Measurements from ENCODE around the gene RPS23. TPM values are rescaled to one million over a fixed set of nuclear protein-coding genes. Genes with fewer than 3 reads are reported as not detected.

The RPS23 gene
- total RNA-seq: 4,680 TPM

DNA sequence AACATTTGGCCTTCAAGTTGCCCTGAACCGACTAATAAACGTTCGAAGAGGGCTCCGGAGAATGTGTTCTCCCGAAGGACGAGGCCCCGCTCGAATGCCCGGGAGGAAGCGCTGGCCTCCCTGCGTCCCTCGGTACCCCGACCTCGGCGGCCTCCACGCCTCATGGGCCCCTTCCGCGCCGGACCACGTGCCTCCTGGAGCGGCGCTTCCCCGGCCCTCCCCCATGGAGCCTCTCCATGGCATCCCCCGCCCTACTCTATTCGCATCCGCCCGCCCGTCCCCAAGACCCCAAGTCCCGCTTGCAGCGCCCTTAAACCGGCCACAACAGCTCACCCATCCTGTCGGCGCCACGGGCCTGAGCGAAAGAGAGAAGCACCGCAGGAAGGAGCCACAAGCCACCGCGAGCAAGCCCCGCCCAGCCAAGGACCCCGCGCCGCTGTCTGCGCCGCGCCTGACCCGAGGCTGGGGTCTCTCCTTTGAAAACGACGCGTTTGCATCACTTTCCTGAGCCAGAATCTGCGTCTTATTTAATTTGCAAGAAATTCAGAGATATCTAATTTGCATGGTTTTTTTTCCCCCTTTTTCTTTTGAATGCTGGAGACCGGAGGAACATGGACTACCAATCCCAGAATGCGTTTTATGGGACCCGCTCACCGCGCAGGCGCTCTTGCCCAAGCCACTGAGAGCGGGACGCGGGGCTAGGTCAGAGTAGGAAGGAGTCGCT, at the start of gene RPS23:
RPS23 (minus strand) TSS at position 368 of the 724 bp plus-strand sequence; CDS start at position 337, 31 bp downstream.
- FAIRE-seq: no peak
- DNase-seq (ENCODE audit: low spot score in 2 of 2): peak; percentile 70 to 71

DNA sequence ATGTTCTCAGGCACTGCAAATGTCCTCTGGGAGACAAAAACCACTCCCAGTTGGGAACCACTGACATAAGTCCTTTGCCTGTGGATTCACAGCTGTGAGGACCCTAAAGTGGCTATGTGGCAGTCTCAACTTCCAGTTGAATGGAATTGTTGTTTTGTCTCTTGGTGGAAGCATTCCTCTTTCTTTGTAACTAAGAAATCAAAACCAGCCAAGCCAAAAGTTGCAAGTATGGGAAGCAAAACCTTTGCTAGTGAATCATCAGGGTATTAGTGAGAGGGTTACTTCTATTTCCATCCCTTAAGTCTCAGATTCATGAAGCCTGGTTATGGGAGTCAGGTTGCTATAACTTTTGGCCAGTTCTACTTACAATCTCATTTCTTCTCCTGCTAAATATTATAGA, 49.8 kb upstream of the RPS23 start:
- FAIRE-seq (no peak), DNase-seq (ENCODE audit: low spot score in 2 of 2) (no peak)

DNA sequence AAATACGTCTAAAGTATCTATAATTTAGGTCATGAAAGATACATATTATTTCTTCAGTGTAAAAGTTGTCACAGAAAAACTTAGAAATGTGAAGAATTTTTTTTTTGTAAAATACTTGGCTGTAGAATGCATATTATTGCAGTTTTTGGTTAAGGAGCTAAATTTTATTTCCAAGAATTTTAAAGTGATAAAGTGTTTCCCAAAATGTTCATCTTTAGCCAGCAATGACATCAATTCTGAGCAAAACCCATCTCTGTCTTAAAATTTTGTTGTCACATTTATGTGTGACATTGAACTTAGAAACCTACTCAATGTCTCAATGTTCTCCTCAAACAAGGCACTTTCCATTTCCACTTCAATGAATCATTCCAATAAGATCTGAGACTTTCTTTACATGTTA, 47.8 kb upstream of the RPS23 start:
- FAIRE-seq: no peak
- DNase-seq (ENCODE audit: low spot score in 2 of 2): no peak

DNA sequence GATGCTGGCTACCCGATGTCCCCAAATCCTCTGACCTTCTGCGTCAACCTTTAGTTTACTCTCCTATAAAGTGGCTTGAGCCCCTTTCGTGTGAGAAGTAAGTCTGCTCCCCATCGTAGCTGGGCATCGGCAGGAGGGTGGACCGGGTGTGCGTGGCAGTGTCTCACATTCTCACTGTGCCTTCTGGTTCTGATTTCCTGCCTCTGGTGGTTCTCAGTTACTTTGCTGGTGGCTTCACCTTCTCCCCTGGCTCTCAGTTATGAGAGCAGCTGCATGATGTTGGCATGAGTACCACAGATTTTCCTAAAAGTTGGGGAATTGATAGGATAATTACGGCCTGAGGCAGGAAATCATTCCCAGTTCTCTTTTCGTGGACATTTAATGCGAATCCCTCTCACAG, 47.0 kb upstream of the RPS23 start:
- no peak for DNase-seq (ENCODE audit: low spot score in 2 of 2)
- no peak for FAIRE-seq

DNA sequence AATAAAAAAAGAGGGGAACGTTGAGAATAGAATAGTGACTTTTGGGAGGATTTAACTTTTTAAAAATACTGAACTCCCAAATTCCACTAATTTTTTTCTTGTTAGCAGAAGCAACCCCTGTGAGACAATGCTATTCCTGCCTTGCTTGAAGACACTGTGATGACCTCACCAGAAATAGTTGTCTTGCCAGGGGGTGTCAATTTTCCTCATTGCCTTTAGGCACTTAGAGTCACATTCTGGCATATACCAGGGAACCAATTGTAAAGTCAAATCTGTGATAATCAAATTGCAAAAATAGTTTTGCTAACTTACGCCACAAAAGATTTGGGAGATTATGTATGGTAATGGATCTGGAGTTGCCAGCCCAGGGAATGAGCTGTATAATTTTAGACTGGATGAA, 42.8 kb upstream of the RPS23 start:
- no peak for DNase-seq (ENCODE audit: low spot score in 2 of 2)

DNA sequence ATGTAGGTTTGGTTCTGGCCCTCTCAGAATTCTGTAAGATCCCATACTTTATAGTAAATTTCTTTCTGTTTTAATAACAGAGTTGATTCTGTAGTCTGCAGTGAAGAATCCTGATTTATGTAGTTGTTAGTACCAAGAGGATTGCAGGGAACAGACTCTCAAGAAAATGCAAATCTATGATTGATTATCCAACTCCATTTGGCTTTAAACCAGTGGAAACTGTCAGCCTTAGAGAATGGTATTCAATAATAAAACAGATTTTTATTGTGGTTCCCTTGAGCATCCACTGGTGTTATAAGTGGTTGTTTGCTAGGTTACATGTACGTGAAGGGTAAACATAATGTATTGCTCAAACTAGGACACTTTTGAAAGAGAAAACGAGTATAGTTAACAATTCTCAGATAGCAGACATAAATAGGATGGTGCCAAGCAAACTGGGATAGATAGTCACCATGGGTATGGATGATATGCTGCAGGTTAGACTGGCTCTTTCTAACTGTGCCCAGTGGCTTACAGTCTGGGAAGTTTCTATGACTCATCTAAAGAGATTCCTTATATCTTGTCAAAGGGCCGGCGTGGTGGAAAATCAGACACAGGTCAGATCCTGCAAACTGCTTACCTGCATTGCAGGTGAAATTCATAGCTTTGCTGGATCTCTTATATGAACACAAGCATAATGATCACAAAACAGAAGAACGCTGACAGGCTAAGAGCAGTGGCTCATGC, 41.7 kb upstream of the RPS23 start:
- DNase-seq (ENCODE audit: low spot score in 2 of 2) (no peak), FAIRE-seq (no peak)

More for the DNA sequence above, 42.8 kb upstream of the RPS23 start:
- FAIRE-seq: no peak

DNA sequence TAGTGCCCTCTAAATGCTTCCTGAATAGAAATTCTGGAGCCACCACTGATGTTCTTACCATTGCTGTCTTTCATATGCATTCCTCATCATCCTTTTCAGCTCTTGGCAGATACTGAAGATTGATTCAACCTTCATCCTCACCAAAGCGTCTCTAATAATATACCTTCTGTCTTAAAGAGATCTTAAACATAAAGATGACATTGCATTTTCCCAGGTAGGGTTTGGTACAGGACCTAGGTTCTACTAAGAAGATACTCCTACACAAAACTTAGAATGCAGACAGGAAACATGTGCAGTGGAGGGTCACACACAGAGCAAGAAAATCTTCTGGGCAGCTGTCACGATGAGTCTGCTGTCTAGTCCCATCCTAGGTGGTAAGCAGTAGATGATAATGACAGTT, 41.0 kb upstream of the RPS23 start:
- no peak for FAIRE-seq

DNA sequence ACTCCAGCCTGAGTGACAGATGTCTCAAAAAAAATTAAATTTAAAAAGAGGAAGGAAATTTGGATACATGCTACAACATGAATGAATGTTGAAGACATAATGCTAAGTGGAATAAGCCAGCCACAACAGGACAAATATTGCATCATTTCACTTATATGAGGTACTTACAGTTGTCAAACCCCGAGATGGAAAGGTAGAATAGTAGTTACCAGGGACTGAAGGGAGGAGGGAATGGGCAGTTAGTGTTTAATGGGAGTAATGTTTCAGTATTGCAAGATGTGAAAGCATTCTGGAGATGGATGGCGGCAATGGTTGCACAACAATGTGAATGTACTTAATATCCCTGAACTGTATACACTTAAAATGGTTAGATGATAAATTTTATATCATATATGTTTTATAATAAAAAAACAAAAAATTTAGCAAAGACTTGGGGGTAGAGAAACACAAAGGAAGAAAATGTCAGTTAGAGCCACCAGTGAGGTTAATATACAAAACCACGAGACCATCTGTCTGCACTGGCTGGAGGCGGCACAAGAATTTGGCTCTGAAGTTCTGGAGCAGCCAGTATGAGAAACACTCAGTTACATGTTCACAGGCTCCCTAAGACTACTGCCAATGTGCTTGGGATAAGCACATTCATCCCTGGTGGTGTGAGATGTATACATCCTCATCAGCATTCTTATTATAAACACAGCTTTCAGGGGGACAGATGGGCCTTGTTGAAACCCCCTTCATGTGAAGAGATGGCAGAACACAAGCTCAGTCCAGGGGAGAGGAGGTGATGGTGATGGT, 37.0 kb upstream of the RPS23 start:
- no peak for FAIRE-seq
- DNase-seq (ENCODE audit: low spot score in 2 of 2): no peak

More for the DNA sequence above, 41.0 kb upstream of the RPS23 start:
- DNase-seq (ENCODE audit: low spot score in 2 of 2): no peak

DNA sequence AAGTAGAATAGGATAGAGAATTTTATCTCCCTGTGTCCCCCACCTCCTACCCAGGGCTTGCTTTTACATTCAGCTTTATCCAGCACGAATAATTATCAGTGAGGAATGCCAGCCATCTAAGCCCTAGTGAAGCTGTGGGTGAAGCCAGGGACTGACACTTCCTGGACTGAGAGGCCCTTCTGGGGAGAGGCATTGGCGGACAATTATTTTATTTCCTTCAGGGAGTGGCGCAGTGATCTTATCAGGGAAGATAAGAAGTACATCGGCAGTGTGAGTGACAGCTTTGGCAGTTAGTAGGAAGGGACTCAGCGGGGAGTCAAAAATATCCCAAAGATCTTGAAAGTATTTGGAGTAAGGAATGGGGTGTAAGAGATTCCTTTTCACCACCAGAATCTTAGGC, 34.9 kb upstream of the RPS23 start:
- DNase-seq (ENCODE audit: low spot score in 2 of 2) (no peak), FAIRE-seq (no peak)

DNA sequence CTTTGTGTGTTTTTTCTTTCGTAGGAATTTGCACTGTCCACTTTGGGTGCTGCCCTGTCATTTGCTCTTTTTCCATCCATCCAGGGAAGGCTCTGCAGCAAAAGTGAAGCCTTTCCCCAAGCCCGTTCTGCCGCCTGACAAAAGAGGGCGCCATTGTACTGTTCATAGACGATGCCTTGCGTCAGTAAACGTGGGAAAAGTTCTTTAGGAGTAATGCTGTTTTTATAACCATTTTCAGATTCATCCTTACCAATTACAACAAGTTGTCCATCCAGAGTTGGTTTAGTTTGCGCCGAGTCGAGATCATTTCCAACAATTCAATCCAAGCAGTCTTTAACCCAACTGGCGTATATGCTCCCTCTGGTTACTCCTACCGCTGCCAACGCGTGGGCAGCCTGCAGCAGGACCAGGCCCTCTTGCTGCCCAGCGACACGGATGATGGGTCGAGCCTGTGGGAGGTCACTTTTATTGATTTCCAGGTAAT, 34.3 kb upstream of the RPS23 start:
- DNase-seq (ENCODE audit: low spot score in 2 of 2) (peak; percentile 14 to 56), FAIRE-seq (peak; percentile 33)

DNA sequence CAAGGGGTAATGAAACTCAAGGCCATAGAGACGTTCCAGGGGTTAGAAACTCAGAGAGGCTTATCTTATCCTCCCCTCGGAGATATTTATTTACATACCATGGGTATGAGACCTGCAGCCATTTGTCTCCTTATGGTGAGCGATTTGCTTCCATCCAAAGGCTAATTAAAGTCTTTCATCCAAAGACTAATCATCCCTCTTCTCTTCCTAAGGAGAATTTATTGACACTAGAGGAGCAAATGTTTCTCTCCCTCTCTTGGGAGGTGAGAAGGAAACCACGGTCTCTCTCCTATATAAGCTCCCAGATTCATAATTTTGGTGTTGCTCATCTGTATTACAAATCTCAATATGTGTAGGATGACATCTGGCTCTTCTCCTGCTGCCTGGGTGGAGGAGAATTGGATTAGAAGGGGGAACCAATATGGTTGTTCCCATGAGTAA, 31.0 kb upstream of the RPS23 start:
- DNase-seq (ENCODE audit: low spot score in 2 of 2) (no peak), FAIRE-seq (no peak)

DNA sequence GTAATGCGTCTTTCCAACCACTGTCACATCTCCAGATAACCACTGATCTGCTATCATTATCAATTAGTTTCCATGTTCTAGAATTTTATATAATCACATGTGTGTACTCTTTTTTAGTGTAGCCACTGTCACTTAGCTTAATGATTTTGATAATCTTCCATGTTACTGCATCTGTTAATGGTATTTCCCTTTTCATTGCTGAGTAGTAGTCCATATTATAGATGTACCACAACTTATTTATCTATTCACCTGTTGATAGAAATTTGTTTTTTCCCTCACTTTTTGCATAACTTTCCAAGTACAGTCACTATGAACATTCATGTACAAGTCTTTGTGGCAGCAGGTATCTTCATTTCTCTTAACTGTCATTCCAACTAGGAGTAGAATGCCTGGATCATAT, 30.3 kb upstream of the RPS23 start:
- FAIRE-seq (no peak), DNase-seq (ENCODE audit: low spot score in 2 of 2) (no peak)

DNA sequence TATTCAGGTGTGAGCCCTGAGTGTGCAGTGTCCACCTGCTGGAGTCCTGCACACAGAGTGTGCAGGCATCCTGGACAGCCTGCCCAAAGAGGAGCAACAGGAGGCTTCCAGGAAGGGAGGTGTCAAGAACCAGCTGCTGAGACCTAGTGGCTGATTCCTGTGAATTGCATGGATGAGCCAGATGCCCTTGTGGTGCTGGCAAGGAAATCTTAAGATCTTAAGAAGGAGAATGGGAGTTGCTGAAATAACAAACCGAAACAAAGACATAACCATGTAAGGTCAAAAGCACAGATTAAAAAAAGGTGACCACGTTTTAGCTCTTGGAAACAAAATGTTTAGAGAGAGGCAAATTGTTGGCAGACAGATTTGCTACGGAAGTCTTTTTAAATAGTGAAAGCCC, 29.3 kb upstream of the RPS23 start:
- DNase-seq (ENCODE audit: low spot score in 2 of 2): no peak
- no peak for FAIRE-seq

DNA sequence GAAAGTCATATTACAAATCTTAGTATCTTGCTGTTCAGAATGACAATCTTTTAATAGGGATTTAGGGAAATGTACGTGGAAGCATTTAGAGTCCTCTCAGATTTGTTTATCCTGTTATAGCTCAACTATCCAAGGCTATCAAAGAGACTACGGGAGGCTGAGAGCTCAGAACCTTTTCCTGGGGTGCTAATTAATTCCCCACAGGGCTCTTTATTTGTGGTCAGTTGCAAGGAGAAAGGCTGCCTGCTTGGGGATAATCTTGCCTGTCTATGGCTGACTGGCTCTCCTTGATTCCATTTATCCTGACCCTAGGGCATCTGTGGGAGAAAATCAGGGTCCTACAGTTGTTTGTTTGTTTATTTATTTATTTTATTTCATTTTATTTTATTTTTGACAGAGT, 28.0 kb upstream of the RPS23 start:
- DNase-seq (ENCODE audit: low spot score in 2 of 2) (no peak), FAIRE-seq (no peak)

DNA sequence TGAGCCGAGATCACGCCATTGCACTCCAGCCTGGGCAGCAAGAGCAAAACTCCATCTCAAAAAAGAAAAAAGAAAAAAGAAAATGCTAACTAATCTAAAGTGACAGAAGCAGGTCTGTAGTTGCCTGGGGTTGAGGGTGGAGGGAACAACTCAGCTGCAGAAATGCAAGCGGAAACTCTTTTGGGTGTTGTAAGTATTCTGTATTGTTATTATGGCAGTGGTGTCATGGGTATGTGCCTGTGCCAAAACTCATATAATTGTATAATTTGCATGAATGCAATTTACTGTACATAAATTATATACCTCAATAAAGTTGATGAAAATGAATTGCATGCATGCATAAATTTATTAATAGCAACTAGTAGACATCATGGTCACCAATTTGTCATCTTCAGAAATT, 23.0 kb upstream of the RPS23 start:
- no peak for DNase-seq (ENCODE audit: low spot score in 2 of 2)

DNA sequence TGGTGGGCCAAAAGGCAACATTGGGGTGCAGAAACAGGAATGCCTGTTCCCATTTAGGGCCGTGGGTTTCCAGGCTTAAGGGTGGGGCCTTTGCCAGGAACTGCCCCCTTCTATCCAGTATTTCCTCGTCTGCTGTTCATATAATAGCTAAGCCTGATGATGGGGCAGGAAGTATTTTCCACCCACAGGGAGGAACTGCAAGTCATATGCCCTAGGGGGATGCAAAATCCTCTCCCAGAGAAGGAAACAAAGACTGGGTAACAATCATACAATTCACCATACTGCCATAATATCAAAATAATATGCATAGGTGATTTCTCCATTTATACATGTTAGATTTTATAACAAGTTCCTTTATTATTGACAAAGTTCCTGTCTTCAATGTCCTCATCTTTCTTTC, 20.5 kb upstream of the RPS23 start:
- no peak for FAIRE-seq
- DNase-seq (ENCODE audit: low spot score in 2 of 2): no peak

More for the DNA sequence above, 23.0 kb upstream of the RPS23 start:
- no peak for FAIRE-seq

DNA sequence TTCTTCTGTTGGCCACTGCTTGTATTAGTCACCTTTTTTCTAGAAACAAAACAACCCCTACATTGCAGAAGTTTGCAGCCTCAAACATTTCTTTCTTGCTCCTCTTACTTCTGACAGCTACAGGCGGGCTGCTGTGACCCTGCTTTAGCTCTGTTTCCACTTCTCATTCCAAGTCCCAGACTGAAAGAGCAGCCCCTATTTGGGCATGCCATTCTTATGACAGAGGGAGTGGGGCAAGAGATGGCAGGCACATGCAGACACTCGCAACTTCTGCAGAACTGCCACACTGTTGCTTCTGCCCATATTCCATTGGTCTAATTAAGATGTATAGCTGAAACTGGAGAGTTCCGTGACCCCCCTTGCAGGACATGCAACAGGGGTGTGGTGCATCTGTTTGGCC, 19.6 kb upstream of the RPS23 start:
- DNase-seq (ENCODE audit: low spot score in 2 of 2) (no peak), FAIRE-seq (no peak)

DNA sequence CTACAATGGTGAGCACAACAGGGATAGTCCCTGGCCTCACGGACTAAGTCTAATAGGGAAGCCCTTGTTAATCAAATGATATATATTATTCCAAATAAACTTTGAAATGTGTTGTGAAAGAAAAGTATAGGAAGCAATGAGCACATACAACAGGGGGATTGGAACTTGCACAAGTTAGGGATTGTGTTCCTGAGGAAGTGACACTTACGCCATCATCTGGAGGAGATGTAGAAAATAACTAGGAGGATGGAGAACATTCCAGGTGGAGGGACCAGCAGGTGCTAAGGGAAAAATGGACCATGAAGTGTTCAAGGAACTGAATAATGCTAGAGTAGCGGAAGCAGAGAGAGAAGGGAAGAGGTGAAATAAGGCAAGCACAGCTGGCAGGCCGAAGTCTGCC, 18.8 kb upstream of the RPS23 start:
- DNase-seq (ENCODE audit: low spot score in 2 of 2) (no peak), FAIRE-seq (no peak)

DNA sequence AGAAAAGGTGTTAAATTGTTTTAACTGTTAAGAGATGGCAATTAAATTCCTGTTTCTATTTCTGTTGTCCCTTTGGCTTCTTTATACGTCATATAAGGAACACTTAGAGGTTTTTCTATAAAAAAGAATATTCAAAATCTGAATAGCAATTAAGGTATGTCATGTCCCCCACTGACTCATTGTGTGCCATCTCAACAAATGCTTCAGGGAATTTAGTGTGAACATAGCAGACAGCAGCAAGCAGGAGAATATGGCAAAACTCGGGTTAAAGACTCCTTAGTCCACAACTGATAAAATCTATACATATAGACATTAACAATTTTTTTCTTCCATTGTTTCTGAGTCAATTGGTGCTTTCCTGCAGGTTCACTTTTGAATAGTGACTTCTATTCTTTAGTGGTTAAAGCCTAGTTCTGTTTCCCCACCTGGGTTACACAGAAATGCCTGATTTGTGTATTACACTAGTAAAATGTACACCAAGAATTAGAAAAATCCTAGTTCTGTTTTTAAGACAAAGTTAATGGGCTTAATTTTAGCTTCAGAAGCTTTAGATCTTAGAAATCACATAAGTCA, 17.9 kb upstream of the RPS23 start:
- FAIRE-seq (no peak), DNase-seq (ENCODE audit: low spot score in 2 of 2) (no peak)

DNA sequence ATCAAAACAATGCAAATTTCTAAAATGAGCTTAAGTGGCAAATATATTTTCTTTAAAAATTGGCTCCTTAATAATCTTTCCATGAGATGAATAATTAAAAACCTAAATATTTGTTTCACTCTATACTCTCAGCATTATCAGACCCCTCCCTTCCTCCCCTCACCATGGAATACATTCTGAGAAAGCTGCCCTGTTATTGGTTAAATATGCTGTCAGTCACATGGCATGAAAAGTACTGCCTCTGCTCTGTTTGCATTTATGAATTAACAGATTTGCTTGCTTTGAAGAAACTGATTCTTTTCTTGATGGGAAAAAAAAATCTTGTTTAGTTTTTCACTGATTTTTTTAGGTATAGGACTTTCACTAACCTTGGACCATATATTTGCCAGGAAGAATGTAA, 17.0 kb upstream of the RPS23 start:
- FAIRE-seq (no peak), DNase-seq (ENCODE audit: low spot score in 2 of 2) (no peak)

DNA sequence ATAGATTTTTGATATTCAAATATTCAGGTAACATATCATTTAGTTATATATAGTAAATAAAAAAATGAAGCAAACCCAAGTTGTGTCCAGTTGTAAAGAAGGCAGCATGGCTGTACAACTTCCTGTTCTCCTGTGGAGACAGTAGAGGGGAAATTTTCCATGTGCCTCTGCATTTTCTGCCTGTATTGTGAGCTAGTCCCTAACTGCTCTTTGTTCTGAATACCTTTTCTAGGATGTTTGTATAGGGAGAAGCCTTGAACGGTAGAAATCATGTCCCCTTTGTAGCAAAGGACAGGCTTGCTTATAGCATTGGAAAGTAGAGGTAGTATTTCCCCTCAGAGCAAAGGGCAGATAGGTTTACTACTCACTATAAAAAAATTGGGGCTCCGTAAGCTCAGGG, 13.3 kb upstream of the RPS23 start:
- FAIRE-seq (no peak), DNase-seq (ENCODE audit: low spot score in 2 of 2) (no peak)

Data from frontal cortex (tissue), 4 donors.